HepG2 (cell line): Measurements from ENCODE around the gene CACNA1H.

Source experiments
- CTCF ChIP-seq: sonication (generic); formaldehyde crosslinking; IDR thresholded peaks from 2 replicates; pipeline ENCODE4 v1.5.0; 2020; ENCODE audit warnings: mild to moderate bottlenecking, missing genetic modification reagents, moderate library complexity
- GATAD2A ChIP-seq: IDR thresholded peaks from 2 replicates; pipeline ENCODE4 v1.6.1; 2016
- KDM5A ChIP-seq: fragments of 200-600 bp; sonication (generic); IDR thresholded peaks from 2 replicates; pipeline ENCODE4 v1.7.0; 2018; ENCODE audit warnings: antibody characterized with exemption, mild to moderate bottlenecking, low read length, borderline replicate concordance

GRCh38 chr16:1141716-1142115, 11.2 kb upstream of the CACNA1H start:
- TF ChIP-seq KDM5A (no peak), CTCF (no peak), GATAD2A (CRISPR knock-in tag) (no peak)
